ENCODE measurements around the gene CDH20. TPM values are rescaled to one million over a fixed set of nuclear protein-coding genes. Genes with fewer than 3 reads are reported as not detected.

Gene CDH20
- total and polyA plus RNA-seq, 2 of the 13 experiments (the other 11 are each of a cell fraction or from before 2014, with no cell fraction given): not detected

DNA sequence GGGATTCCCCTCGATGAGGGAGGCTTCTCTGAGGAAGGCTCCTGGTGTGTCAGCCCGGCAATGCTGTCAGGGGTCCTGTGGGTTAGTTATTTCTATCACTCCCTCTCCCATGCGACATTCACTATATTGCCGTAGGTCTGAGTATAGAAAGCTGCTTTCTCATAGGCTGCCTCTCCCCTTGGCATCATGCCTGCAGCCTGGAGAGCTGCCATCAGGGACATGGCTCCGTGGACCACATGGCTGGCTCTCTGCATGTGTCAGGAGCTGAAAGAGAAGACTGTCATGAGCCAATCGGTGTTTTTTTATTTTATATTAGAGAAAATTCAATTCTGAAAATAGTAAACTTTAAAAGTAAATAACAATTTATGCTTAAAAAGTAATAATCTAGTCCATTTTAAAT is 198.0 kb downstream of the CDH20 start (continued):
- TF ChIP-seq GATA4 (IDR thresholded peaks at IDR 0.05; ENCODE audit: borderline replicate concordance, low read depth): no peak

- Histone ChIP-seq H3K4me1 (ENCODE audit: insufficient read depth, low read length) (no peaks in the 10 kb centered on the region), H3K9ac (ENCODE audit: insufficient read depth, low read depth, low read length) (no peak overlapping the region), H3K4me2 (ENCODE audit: low read depth, low read length) (no peak overlapping the region), H3K9me3 (ENCODE audit: low read length) (no peaks in the 10 kb centered on the region), H3K4me3 (replicated peaks in 1 of 3; ENCODE audit: insufficient read depth in 1 of 3, low read depth in 2 of 3, low read length in 3 of 3) (no peak overlapping the region), H3K27me3 (ENCODE audit: control insufficient read depth in 1 of 2, insufficient read depth in 2 of 2, low read length in 2 of 2) (peaks cover 0 to 6% of the 10 kb centered on the region in 2 experiments; a peak in 1 of 5 replicates), H3K27ac (ENCODE audit: extremely low read length, insufficient read depth, low read length) (no peak overlapping the region), H4K20me1 (ENCODE audit: insufficient read depth, low read length) (no peaks in the 10 kb centered on the region), H2AFZ (ENCODE audit: low read length) (no peak overlapping the region), H3K36me3 (replicated peaks in 1 of 2; ENCODE audit: control insufficient read depth in 1 of 2, insufficient read depth in 2 of 2, low read length in 2 of 2) (no peaks in the 10 kb centered on the region), H3K79me2 (ENCODE audit: insufficient read depth, low read length) (no peaks in the 10 kb centered on the region)
- in situ Hi-C loops (cut with HindIII; ENCODE audit: extremely low pct_ligation_motif_present, low pct_unique_long_range_greater_than_20kb) (no loop called here), intact Hi-C loops (cut with micrococcal nuclease; ENCODE audit: unreplicated experiment) (no loop called here)
- BruUV-seq (replicated peaks): no TSS peak
- POLR2A ChIA-PET: no interaction called here
- FAIRE-seq (no peak), ATAC-seq (no peak), DNase-seq (ENCODE audit: low spot score) (no peak)
- TF ChIP-seq FIP1L1 (IDR thresholded peaks at IDR 0.05; ENCODE audit: borderline replicate concordance, insufficient read depth, low read depth, low read length): no peak
- TF ChIP-seq IKZF1 (IDR thresholded peaks at IDR 0.05): no peak
- TF ChIP-seq, protein P1, sequence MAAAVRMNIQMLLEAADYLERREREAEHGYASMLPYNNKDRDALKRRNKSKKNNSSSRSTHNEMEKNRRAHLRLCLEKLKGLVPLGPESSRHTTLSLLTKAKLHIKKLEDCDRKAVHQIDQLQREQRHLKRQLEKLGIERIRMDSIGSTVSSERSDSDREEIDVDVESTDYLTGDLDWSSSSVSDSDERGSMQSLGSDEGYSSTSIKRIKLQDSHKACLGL (CRISPR knock-in tag; IDR thresholded peaks at IDR 0.05): no peak
- TF ChIP-seq SALL1 (CRISPR knock-in tag; IDR thresholded peaks at IDR 0.05): no peak
- no peak for TF ChIP-seq ZBTB37 (CRISPR knock-in tag; IDR thresholded peaks at IDR 0.05)
- no peak for TF ChIP-seq ZNF274 (CRISPR knock-in tag; IDR thresholded peaks at IDR 0.05)
- TF ChIP-seq TEAD2 (CRISPR knock-in tag; IDR thresholded peaks at IDR 0.05): no peak
- TF ChIP-seq SMYD3 (CRISPR knock-in tag; IDR thresholded peaks at IDR 0.05): no peak
- TF ChIP-seq ZNF501 (CRISPR knock-in tag; IDR thresholded peaks at IDR 0.05): no peak
- TF ChIP-seq HMG20B (CRISPR knock-in tag; conservative IDR thresholded peaks at IDR 0.05): no peak
- no peak for TF ChIP-seq ZNF773 (CRISPR knock-in tag; IDR thresholded peaks at IDR 0.05; ENCODE audit: borderline replicate concordance)
- TF ChIP-seq SKI (IDR thresholded peaks at IDR 0.05; ENCODE audit: partially characterized antibody): no peak
- TF ChIP-seq ZKSCAN1 (IDR thresholded peaks at IDR 0.05; ENCODE audit: low read length): no peak
- TF ChIP-seq ZNF101 (CRISPR knock-in tag; IDR thresholded peaks at IDR 0.05; ENCODE audit: borderline replicate concordance, low read depth): no peak
- TF ChIP-seq NR2F1 (CRISPR knock-in tag; IDR thresholded peaks at IDR 0.05): no peak
- TF ChIP-seq NRL (CRISPR knock-in tag; IDR thresholded peaks at IDR 0.05; ENCODE audit: borderline replicate concordance): no peak
- no peak for TF ChIP-seq SRY (CRISPR knock-in tag; IDR thresholded peaks at IDR 0.05)
- TF ChIP-seq ZNF75D (CRISPR knock-in tag; IDR thresholded peaks at IDR 0.05; ENCODE audit: borderline replicate concordance): no peak
- CTCF ChIA-PET (ENCODE audit: low intra/inter-chr PET ratio, low total read pairs): no interaction called here
- whole genome bisulfite sequencing (ENCODE audit: low lambda C conversion rate): 0% methylated on average over 2 of the region's 2 CpGs
Observed at GRCh38 chr18:61531891-61532290, 198.7 kb downstream of the CDH20 start.
